A204.1 (cell line): ENCODE measurements around the gene C10orf71.

ENCODE experiments used
- FAIRE-seq: peaks from 2 replicates; lab custom pipeline; 2012; peaks lifted over from hg19 to GRCh38; lab: Jason Lieb, UNC

C10orf71 gene

DNA sequence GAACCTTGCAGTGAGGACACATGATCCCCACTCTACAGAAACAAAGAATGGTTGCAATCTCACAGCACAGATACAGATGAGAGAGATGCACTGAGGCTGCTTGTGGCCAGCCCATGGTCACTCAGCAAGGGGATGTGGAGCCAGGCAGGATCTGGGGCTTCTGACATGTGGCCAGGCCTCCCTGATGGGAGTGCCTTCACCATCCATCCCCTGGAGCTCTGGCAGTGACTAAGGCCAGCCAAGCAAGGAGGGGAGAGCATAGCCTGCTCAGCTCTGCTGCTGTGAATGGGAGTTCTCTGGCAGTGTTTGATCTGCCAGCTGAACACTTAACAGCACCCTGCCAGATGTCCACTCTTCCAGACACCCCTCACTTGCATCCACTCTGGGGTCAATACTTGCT is 19.8 kb downstream of the C10orf71 start:
- FAIRE-seq = no peak

DNA sequence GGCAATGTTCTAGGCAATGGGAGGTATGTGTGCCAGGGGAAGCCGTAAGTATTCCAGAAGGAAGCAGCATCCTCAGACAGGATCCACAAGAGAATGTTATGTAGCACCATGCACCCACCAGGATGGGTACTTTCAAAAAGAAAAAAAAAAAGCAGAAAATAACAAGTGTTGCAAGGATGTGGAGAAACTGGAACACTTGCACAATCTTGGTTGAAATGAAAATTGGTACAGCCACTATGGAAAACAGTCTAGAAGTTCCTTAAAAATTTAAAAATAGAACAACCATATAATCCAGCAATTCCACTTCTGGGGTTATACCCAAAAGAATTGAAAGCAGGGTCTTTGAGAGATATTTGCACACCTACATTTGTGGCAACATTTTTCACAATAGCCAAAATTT is 20.2 kb downstream of the C10orf71 start:
- FAIRE-seq = no peak

DNA sequence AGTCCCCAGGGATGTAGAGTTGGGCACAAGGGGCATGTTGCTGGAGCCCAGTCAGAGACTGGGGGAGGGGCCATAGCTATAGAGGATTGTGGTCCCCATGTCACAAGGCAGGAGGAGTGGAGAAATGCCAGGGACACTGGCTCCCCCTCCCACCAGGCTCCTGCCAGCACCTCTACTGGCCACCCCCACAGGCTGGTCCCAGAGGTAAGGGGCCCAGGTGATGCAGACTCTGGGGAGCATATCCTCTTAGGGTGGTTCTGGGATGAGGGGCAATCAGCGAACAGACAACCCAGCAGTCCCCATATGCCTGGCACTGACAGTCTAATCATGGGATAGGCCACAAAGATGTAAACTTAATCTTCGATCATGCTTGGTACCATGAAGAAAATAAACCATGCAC is 21.2 kb downstream of the C10orf71 start:
- no peak for FAIRE-seq

DNA sequence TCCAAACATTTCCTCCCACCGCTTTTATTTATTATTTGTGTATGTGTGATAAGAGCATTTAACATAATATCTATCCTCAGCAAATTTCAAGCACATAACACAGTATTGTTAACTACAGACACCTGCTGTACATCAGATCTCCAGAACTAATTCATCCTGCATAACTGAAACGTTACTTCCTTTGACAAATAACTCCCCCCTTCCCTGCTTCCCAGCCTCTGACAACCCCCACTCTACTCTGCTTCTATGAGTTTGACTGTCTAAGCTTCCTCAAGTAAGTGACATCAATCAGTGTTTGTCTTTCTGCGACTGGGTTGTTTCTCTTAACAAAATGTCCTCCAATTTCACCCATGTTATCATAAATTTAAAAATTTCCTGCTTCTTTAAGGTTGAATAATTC is 22.1 kb downstream of the C10orf71 start:
- no peak for FAIRE-seq

DNA sequence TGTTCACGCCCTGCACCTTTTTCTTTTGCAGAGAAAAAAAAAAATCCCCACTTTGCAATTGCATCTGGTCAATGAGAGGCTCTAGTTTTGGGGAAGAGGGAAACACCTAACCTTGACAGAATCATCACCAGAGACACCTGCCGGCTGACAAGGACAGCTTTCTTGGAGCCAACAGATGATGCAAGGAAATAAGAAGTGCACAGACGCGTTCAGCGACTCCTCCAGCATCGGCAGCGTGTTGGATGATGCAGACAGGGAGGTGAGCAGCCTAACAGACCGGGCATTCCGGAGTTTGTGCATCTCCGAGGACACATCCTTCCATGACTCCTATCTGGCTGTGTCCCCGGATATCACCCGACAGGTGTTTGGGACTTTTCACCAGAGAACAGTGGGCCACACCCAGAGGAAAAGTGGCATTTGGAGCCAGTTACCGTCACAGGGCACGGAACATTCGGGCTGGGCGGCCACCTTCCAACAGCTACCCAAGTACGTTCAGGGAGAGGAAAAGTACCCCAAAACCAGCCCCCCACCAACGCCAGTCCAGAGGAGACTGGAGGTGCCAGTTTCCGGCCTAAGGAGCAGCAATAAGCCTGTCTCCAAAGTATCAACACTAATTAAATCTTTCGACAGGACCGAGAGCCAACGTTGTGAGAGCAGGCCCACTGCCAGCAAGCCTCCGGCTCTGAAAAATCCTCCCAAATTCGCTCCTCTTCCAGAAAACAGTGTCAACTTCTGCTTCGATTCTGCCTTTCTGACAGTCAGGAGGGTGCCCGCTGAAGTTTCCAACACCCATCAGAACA is 23.6 kb downstream of the C10orf71 start:
- FAIRE-seq = no peak

DNA sequence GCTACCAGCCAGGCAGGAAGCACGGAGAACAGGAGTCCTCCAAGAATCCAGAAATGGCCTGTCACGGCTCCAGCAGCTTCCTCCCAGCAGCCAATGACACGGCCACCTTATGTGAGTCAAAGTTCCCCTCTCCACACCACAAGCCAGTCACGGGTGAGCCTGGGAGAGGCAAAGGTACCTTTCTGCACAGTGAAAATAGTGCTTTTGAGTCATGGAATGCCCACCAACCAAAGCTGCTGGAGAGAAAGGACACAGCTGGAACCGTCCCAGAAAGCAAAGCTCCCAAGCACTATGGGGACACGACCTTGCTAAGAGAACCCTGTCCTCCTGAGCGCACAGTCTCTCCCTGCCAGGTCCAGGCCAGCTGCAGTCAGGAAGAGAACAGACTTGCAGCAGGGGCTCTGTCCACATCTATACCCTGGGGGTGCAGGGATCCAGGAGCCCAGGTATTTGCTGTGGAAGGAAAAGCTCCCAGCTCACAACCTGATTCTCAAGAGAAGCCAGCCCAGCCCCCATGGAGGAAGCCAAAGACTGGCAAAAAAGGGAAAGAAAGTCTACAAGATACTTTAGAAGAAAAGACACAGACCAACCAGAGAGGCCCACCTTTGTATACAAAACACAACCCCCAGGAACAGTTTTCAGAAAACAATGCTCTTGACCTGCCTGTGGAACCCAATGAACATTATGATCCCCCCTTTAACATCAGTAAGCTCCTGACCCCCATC is 24.4 kb downstream of the C10orf71 start:
- no peak for FAIRE-seq

DNA sequence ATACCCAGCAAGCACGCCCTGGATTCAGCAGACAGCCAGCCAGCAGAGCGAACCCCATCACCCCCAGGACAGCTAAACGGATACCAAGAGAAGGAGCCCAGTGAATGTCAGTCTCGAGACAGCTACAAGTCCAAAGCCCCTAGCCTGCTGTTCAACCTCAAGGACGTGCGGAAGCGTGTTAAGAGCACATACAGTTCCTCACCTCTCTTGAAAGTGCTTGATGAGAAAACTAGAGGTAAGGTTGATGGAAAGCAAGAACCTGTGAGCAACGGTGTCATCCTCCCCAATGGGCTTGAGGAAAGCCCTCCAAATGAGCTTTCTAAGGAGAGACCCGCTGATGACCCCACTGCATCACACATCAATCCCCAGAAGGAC is 24.9 kb downstream of the C10orf71 start:
- FAIRE-seq = no peak

DNA sequence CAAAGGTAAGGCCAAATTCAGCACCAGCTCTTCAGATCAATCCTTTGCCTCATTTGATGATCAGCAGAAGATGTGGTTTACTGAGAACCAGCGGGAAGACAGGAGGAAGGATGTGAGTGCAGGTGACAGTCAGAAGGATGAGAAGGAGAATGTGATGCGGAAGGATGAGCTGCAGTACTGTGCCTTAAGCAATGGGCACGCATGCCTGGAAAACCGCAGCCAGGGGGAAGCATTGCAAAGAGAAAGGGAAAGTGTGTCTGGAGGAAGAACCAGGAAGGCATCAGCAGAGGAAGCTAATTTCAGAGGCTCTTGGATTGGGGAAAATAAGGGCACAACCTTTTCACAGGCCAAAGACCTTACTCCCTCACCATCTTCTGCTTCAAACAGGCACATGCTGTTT is 25.7 kb downstream of the C10orf71 start:
- FAIRE-seq = no peak

DNA sequence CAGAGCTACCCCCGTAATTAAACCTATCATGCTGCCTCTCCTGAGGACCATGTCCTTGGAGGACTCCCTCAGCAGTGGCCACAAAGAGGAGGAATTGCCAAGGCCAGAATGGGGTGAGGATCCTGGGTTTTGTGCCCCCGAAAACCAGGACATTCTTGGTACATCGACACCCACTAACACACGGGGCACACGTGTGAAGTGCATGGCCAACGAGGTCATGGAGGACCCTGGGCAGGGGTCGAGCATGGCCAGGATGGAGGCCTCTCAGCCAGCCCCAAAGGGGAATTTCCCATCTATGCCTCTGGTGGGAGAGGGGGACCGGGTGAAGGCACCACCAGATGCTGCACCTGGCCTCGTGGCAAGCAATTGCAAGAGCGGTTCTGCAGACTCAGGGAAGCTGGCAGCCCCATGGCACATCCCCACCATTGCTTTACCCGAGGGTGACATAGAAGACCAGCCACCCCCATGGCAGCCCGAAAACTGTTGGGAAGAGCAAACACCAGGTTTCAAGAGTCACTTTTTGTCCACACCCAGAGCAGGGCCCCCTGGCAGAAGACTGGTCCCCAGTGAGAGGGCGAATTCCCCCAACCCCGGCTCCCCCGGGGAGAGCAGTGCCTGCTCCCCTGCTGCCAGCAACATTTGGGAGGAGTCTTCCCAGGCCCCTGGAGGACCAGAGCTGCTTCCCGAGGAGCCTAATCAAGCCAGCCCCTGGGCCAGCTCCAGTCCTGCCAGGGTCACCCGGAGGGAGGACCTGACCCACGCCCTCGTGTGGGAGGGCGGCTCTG is 26.4 kb downstream of the C10orf71 start:
- FAIRE-seq = no peak

DNA sequence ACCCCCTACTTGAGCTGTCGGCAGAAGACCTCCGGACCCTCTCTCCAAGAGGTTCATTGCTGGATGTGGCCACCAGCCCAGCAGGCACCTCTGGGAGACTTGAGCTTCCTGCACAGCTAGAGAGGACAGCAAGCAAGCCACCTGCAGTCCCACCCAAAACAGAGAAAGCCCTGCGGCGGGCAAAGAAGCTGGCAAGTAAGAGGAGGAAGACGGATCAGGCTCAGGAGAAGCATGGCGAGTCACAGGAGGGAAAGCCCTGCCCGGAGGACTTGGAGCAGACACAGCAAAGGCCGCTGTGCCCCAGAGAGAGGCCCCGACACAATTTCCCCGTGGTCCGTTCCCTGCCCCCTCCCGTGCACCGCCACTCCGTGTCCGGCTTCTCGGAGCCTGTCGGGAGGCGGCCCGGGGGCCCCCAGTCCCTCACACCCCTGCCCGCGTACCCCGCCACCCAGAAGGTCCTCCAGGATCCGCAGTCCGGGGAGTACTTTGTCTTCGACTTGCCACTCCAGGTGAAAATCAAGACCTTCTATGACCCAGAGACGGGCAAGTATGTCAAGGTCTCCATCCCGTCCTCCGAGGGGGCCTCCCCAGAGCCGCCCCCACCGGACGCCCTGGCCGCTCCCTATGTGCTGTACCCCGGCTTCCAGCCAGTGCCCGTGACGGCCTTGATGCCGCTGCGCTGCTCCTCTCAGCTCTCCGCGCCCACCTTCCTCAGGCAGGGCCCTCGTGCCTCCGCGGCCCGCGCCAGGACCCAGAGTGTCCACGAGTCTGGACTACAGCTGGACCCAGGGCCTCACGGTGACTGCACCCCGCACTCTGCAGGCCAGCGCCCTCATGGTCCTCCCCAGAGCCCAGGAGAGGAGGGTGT is 27.2 kb downstream of the C10orf71 start:
- FAIRE-seq = no peak

DNA sequence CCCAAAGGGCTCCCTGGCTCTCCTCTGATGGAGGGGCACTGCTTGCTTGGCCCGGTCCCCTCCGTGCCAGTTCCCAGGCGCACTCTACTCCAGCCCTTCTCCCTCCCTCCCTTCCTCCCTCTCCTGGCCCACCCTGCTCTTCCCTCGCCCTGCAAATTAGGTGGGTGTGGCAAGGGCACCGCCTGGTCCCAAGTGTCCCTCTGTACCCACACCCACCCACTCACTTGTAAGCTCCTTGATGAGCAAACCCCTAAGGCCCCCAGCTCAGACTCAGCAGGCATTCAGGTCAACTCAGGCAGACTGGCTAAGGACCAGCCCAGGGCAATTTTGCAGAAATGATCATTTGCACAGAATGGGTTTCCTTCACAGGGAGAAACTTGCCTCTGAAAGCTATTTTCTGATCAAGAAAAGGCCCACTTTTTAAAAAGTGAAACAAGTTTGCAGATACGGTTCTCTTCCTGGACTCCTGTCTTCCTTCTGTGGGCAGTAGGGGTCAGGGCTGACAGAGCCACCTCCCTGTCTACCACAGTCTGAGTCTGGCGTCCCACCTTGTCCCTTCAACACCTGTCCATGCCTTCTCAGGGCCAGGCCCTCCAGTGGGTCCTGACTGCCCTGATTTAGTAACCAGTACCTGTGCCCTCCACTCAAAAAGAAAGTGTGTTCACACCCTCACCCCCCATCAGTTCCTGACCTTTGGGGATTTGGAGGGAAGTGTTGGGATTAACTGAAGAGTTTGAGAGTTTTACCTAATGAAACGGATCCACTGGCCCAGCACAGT is 28.3 kb downstream of the C10orf71 start:
- no peak for FAIRE-seq

DNA sequence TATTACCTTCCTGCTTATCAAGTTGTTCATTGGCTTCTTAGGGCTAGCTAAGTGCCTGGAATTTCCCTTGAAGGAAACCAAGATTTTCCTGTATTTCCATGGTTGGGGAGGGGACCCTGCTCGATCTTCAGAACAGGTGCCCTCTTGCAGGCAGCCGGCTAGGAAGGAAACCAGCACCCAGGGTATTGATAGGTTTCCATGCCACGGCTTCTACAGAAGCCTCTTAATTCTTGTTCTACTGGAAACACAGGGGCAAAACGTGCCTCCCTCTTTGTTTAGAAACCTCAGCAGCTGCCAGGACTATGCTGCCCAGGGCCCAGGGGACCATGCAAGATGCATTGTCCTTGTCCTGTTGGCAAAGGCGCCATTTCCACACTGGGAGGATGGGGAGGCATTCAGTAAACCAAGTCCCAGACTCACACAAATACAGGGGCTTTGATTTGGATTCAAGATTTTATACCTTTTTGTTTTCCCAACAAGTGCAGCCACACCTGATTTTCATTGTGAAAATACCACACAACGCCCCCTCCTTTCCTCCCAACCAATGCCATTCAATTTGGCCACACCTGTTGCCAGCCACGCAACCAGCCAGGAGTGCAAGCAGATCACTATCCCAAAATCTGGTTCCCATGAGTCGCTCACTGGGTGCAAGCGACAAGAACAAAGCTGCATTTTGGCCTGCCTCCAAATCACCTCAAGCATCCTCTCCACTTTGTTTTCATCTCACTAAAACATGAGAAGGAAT is 29.6 kb downstream of the C10orf71 start:
- FAIRE-seq = no peak

DNA sequence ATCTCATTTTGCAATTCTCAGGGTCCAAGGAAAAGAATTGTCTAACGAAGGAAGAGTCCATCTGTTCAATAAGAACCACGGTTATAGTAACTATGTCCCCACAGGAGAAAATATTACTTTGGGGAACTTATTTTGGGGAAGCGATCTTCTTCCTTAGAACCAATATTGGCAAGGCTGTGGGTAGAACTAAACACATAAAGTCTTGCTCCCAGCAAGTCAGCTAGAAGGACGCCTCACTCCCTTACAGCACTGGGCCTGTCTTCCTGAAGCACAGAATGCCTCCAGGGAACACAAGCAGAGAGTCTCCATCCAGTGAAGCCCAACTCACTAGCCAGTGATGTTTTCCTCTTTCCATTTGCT is 30.2 kb downstream of the C10orf71 start:
- FAIRE-seq = no peak

DNA sequence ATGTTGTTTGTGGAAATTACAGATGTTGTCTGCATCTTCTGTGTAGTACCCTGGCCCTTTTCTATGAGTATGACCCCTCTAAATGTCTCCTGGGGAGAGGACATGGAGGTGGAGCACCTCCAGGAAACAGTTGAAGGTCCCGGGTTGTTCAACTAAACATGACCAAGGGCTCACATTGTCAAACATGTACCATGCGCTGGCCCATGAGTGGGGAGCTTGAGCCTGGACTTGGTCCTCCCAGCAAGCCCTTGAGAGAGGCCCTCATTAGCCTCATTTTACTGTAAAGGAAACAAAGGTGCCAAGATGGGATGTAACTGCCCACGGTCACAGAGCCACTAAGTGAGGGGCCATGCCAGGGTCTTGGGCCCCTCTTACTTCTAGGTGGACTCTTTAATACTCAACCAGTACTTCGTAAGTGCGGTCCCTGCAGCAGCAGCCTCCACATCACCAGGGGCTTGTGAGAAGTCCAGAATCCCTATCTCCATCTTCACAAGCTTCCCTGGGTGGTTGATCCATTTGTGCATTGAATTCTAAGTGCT is 31.2 kb downstream of the C10orf71 start:
- FAIRE-seq = no peak

DNA sequence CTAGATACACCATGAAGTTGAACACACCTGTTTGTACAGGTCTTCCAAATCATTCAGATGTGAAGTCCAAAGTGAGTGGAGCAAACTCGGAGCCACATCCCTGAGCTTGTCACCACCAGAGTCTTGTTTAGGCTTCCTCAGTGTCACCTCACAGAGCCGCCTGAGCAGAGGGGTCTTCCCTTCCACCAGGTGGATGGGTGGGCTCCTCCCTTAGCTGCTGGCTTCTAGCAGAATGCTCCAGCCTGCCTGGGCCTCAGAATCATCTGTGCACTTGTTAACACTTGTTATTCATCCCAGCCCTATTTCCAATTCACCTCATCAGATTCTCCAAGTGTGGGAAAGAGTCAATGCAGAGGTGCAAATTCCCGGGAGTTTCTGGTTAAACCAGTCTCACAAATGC is 32.5 kb downstream of the C10orf71 start:
- no peak for FAIRE-seq

DNA sequence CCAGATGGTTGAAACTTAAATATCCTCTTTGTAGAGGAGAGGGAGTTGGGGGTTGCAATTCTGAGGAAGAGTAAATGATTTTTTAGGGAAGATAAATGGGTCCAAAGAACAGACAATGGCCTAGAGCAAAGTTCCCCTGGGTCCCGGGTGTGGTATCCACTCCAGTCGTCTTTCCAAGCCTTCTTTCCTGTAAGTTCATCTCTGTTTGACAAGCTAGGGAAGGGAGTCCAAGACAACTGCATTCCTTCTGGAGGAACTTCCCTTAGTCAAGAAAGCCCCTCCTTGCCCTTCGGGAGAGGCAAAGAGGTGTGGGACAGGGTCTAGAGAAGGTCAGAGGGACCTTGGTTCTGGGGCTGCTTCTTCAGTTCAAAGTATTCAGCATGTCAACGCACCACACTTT is 33.4 kb downstream of the C10orf71 start:
- no peak for FAIRE-seq

DNA sequence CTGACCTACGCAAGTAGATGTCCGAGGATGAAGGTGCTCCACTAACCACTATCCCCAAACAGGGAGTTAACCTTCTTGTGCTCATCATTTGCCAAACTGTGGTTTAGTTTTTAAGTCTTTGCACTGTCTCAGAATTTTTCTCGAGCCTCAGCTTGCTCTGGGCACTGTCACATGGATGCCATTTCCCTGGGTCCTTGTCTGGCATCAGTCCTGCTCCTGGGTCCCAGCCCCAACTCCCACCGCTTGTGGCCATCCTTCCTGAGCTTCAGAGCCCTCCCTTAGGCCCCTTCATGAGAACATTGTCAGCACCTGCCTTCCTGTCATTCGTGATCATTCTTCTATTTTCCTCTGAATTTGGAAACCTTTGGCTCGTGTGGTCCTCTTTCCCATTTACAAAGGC is 33.8 kb downstream of the C10orf71 start:
- no peak for FAIRE-seq

DNA sequence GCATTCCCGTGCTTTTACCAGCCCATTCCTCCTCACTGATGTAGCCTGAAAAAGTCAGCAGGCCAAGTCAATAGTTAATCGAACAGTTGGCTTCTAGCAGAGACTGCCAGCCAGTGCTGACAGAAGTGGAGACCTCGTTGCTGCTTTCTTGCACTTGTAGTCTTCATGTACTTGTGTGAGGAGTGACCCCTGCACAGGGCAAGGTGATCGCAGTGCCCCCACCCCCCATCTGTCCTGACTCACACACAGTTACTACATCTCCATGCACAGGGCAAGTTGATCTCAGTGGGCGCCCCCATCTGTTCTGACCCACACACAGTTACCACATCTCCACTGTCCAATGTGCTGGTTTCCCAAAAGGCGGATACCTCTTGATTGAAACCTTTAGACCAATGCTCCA is 34.2 kb downstream of the C10orf71 start:
- no peak for FAIRE-seq

DNA sequence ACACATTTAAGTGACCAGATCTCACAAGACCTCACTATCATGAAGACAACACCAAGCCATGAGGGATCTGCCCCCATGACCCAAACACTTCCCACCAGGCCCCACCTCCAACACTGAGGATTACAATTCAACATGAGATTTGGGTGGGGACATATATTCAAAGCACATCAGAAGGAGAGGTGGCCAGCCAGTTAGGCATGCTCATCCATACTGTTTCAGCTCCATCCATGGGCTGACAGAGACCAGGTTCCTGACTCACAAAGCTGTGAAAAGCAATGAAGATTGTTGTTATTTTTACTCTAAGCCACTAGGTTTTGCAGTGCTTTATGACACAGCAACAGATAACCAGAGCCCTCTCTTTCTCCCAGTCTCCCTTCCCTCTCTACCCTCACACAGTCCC is 36.0 kb downstream of the C10orf71 start:
- no peak for FAIRE-seq

DNA sequence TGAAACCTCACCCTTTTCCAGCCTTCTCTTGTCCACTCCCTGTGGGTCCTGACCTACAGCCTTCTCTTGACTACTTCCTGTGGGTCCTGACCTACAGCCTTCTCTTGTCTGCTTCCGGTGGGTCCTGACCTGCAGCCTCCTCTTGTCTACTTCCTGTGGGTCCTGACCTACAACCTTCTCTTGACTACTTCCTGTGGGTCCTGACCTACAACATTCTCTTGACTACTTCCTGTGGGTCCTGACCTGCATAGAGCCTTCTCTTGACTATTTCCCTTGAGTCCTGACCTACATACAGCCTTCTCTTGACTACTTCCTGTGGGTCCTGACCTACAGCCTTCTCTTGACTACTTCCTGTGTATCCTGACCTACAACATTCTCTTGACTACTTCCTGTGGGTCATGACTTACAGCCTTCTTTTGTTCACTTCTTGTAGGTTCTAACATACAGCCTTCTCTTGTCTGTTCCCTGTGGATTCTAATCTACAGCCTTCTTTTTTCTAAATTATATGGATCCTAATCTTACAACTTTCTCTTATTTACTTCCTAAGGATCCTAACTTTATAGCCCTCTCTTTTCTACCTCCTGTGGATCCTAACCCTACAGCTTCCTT is 36.5 kb downstream of the C10orf71 start:
- no peak for FAIRE-seq
